HG03095 (cell line): ENCODE results near the gene CASZ1.

Experiments
- ATAC-seq: cut with Tn5 transposase; IDR thresholded peaks from one replicate; pipeline ENCODE4 v1.9.1; 2021; ENCODE audit warnings: moderate library complexity; ENCODE audit not compliant: unreplicated experiment

The CASZ1 gene

DNA sequence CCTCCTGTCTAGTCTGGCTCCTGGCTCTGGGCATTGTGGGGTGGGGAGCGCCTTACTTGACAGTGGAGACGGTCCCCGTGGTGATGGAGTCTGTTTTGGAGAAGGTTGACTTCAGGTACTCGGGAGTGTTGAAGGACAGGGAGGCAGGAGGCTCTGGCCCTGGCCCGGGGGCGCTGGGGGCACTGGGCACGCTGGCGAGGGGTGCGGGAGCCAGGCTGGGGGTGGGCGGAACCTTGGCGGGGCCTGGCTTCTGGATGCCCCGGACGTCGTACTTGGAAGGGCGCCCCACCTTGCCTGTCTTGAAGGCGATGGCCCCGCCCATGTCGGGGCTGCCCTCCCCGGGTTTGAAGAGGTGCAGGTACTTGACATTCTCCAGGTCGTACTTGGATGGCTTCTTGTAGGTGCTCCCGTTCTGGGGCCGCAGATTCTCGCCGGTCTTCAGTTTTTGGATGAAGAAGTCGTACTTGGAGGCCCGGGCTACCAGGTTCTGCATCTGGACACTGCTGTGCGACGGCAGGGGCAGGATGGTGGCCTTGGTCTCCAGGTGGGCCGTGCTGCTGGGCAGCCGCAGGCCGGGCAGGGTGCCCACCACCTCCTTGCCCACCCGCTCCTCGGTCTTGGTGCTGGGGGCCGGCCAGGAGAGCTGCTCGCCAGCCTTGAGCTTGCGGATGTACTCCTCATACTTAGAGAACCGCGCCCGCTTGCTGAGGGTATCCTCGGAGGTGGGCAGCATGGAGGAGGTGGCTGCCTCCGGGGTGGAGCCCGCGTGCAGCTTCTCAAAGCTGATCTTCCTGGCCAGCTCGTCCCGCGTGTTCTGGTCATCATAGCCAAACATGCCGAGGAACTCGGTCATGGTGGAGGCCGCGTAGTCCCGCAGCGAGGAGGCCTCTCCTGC, 136.6 kb downstream of the CASZ1 start:
- no peak for ATAC-seq

DNA sequence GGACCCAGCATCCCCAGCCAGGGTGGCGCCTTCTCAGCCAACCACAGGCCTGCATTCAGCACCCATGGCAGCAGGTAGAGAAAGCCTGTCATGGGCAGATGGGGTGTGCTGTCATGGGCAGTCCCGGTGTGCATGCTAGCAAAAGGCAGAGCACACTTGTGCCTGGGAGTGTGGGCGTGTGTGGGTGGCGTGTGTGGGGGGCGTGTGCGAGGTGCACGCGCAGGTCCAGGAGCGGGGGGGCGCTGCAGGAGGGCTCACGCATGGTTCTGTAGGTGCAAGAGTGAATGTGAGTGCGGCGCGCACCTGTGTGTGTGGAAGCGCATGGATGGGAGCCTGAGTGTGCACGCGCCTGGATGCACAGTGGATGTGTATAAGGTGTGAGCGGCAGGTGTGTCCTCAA, 137.2 kb downstream of the CASZ1 start:
- ATAC-seq, result no peak

DNA sequence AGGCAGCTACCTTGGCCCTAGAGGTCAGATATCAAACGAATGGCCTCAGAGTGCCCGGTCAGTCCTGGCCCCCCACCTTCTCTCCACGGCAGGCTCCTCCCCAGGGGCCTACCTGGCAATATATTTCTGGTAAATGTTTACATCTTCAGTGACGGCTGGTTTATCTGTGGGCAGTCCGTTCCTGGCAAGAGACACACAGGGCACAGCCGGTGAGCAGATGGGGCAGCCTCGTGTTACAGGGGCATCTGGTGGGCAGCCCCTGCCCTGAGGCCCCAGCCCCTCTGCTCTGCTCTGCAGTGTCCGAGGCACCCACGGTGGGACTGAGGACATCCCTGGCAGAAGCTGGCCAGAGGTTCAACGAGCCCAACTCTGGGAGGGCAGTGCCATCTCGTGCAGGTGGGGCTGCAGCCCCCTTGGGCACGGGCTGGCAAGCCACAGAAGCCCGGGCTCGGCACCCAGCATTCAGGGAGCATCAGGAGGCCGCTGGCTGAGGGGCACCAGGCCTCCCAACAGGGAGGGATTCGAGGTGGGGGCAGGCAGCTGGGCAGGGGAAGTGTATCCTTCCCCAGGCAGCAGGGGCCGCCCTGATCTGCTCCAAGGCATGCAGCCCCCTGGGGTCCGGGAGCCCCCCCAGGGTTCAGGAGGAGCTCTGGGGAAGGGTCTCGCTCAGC, 137.9 kb downstream of the CASZ1 start:
- no peak for ATAC-seq

DNA sequence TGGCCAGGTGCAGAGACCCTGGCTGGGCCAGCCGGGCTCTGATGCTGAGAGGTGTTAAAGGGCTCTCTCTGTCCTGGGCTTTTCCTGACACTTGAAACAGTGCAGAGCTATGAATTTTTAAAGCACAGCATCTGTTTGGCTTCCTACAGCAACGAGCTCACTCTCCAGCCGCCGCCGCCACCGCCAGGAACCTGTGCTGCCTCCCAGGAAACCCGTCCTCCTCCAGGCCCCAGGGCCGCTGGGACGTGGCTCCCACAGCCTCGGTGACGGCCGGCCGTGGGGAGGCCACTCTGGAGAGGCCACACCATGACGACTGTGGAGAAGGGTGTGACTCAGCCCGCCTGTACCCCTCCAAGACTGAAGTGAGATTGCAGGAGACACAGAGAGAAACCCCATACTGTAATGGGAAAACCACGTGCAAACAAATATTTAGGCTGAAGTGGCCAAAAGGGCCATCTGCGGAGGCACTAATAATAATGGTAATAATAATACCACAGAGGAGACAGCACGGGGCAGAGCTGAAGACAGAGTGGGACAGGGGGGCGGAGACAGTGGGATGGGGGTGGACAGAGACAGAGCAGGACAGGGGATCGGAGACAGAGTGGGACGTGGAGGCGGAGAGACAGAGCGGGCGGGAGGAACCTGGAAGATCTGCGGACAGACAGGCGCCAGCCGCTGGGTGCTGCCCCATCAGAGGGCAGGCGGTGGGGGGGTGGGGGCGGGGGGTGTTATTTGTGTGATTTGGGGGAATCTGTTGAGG, 139.2 kb downstream of the CASZ1 start:
- no peak for ATAC-seq

DNA sequence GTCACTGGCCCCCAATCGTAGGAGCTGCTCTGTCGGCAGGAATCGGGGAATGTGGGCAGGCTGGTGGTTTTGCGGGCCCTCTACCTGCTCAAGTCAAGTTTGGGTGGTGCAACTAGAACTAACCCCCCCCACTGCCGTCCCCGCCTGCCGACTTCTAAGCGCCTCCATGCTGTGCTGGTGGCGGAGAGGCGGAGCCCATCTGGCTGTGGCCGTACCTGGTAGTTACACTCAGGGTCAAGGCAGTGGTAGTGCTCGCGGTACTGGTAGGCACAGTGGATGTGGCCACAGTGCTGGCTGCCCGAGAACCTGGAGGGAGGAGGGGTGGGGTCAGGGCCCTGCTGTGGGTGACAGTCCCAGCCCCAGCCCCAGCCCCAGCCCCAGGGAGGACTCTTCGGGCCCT, 140.0 kb downstream of the CASZ1 start:
- ATAC-seq, result no peak

DNA sequence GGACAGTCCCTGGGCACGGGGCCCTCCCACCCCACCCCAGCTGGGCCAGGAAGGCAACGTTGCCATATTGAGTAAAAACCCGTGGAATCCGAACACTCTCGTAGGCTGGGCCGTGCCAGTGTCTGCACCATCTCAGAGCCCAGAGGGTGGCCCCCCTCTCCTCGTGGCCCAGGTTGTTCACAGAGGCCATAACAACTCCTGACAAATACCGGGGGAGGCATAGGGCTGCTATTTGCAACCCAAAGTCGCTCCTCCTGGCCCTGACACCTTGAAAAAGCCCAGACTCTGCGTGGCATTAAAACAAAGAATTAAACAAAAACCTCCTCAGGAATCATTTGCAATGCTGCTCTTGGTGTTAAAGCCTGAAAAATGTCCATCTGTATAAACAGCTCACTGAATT, 141.4 kb downstream of the CASZ1 start:
- no peak for ATAC-seq

DNA sequence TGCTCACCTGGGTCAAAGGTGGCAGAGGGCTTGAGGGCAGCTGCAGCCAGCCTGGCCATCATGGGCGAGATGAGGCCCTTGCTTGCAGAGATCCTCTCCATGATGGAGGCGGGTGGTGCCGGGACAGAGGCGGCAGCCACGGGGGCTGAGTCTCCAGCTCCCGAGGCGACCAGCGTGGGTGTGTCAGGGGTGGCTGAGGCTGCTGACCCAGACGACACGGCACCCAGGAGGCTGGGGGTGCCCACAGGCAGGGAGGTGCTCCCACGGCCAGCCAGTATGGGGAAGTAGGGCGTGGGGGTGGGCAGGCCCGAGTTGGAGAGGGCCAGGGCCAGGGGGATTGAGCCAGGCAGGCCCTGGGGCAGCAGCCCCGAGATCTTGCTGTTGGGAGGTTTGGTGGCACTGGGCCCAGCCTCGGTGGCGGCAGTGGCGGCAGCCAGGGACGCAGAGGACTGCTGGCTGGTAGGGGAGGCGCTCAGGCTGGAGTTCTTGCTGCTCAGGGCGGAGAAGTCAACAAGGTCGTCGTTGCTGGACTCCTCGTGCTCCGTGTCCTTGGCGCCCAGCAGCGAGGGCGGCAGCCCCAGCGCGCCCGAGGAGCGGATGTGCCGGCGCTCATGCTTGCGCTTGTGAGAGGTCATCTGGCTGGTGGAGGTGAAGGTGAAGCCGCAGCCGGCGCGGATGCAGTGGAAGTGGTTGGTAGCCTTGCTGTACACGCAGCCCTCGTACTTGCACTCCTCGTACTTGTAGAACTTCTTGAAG, 142.9 kb downstream of the CASZ1 start:
- ATAC-seq, result no peak

DNA sequence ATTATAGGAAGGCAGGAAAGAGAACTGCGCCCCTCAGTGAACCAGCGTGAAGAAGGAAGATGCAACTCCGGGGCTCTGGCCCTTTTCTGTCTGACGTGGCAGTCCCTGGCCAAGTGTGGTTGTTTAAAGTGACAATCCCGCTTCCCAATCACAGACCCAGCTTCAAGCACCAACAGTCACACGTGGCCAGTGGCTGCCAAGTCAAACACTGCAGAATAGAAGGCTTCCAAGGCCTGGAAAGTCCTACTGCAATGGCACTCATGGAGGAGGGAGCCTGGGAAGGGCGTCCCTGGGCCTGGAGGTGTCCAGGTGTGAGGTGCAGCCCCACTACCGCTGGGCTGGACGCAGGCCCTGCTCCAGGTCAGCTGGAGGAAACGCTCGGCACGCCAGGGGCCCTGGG, 143.8 kb downstream of the CASZ1 start:
- no peak for ATAC-seq

DNA sequence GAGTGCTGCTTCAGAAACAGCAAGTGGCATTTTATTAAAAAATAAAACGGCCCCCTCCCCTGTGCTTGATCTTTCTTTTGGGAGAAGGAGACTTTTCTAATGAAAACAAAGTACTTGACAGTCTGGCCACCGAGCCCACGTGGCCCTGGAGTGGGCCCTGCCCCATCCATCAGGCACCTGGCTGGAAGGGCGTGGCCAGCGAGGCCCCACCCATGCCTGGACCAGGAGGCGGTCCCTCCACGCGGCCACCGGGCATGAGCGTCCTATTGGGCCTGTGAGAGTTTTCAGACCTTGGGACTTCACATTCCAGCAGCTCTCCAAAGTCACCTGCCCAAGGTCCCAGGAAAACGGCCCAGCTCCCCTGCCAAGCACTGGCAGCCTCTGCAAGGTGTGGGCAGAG, 144.7 kb downstream of the CASZ1 start:
- ATAC-seq, result no peak

DNA sequence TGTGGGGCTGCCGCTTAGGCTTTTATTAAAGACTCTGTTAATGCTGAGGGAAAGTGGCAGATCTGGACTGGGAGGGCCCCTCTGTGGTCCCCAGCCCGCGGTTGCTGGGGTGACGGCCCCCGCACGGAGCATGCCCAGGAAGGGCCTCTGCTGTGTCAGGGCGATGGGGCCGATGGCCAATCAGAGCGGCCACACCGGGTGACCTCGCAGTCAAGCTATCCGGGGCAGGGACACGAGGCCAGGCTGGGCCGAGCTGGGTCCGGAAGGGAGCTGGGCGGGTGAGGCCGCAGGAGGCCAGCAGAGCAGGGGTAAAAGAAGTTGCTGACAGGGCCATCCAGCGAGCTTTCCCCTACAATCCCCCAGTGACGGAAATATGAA, 145.1 kb downstream of the CASZ1 start:
- no peak for ATAC-seq

DNA sequence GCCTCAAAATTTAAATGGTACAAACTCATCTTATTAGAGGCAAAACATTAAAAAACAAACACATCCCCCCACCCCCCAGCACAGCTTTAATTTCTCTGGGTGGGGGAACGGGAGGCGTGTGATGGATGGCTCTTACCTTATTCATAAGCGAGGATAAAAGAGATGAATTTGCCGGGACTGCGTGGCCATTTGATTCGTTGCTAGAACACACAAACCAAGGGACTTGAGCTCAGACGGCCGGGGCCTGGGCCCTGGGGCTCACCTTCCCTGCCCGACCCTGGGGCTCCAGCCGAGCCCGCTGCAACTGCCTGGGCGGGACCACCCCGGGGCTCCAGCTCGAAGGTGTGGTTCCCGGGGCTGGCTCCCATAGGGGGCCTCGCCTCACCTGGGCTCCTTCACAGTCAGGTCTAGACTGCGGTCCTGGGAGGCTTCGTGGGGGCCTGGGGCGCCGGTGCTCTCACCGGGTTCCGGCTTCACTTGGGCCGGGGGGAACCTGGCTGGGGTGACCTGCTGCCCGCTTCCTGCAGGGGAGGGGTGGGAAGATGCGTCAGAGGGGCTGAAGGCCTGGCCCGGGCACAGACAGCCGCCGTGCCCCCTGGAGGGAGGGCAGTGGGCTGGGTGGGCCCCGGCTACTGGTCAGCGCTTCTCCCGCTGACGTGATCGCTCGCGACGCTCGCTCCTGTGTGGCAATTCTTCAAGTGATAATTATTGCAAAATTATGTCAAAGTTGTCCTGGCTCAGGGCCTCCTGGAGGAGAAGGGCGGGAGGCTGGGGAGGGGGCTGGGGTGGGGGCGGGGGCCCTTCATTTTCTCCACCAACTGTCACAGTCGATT, 145.7 kb downstream of the CASZ1 start:
- no peak for ATAC-seq

DNA sequence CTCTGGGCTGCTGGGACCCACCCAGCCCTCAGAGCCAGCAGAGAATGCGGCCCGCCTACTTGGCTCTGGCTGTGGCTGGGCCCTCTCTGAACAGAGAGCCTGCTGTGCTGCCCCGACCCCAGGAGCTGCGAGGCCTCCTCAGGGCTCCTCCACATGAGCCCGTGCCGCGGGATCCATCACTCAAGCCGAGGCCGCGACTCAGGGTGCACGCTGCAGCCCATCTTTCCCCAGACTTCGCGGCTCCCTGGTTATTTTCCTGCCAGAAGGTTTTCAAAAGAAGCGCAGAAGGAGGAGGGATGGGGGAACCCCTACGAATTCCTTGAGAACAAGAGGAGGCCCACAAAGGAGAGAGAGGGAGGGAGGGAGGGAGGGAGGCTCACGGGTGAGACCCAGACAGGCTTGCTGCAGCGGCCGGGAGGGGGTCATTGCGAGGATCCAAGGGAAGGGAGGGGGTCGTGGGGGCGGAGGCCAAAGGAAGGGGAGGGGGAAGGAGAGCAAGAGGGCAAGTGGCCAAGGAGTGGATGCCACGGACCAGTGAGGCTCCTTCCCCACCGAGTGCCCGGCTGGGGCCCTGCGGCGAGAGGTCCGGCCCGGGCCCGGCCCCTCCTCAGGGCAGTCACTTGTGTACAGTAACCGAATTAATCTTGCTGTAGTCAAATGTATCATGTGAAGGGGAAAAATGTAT, 146.8 kb downstream of the CASZ1 start:
- no peak for ATAC-seq

DNA sequence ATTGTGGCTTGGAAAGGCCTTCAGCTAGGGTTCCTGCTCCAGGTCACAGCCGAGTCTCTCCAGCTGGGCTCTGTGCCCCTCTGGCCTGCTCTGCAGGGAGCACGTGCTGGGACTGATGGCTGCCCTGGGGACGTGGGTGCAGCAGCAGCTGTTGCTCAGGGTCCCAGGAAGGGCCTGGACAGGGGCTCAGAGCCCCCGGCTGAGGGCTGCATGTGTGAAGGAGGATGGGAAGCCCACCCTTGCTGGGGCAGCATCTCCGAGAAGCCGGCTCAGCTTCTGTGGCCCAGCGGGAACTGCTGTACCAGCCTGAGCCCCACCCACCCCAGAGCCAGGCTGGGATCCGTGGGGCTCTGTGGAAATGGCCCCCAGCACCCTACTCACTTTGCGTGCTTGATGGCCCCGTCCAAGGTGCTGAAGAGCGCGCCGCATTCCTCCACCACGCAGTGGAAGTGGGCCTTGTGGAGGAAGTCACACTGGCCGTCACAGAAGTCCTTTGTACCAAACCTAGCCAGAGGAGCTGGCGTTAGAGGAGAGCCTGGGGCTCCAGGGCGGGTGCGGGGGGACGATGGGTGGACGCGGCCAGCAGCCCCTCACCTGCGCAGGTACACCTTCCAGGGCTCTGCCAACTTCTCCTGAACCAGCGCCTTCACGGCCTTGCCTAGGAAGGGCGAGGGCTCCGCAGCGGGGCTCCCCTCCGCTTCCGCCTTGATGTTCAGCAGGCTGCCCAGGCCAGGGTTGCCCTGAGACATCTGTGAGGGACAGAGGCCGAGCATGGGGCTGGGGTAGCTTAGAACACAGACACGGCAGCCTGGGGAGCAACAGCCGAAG, 147.5 kb downstream of the CASZ1 start:
- ATAC-seq, result no peak

DNA sequence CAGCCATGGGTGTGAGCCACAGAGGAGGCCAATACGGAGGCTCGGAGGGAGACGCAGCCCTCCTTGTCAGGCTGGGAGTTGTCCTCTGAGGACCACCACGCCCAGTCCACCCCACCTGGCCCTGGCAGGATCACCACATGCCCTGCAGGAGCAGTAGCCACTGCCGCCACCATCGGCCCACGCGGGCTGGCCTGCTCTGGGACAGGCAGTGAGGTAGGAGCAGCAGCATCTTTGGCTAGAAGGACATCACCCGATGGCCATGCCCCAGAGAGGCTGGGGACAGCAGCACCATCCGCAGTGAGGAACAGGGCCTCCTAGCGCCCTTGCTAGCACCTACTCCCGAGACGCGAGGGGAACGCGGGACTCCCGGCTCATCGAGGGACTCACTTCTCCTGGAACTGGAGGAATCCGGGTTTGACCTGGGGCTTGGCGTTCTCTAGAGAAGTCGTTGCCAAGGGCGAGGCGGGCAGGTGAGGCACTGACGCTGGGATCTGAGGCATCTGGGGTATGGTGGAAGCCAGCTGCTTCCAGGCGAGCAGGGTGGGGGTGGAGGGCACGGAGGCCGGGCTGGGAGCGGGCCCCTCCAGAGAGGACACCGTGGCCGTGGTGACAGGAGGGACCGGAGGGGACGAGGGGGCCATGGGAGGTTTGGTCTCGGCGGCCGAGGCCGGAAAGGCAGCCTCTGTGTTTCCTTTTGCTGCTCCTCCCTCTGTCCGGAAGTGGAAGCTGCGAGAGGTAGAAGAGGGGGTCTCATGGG, 148.9 kb downstream of the CASZ1 start:
- ATAC-seq, result no peak

DNA sequence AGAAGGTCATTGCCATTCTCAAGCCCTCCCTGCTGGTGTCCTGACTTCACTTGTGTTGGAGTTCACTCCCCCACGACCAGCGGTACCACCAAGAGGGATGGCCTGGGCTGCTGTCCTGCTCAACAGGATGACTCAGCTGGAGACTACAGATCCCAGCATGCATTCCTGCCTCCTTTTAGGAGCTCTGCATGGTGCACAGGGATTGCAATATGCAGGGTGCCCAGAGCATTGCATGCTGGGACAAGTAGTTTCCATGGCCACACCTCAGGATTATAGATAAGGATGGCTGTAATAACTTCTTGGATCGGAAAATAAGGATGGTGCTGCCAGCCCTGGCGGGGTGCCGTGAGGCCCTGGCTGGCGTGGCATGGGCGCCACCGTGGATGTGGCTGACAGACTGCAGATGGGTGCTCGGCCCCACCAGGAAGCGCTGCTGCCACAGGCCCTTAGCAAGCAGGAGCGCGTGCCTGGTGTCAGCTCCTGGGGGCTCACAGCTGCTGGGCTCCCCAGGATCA, 150.0 kb downstream of the CASZ1 start:
- no peak for ATAC-seq

DNA sequence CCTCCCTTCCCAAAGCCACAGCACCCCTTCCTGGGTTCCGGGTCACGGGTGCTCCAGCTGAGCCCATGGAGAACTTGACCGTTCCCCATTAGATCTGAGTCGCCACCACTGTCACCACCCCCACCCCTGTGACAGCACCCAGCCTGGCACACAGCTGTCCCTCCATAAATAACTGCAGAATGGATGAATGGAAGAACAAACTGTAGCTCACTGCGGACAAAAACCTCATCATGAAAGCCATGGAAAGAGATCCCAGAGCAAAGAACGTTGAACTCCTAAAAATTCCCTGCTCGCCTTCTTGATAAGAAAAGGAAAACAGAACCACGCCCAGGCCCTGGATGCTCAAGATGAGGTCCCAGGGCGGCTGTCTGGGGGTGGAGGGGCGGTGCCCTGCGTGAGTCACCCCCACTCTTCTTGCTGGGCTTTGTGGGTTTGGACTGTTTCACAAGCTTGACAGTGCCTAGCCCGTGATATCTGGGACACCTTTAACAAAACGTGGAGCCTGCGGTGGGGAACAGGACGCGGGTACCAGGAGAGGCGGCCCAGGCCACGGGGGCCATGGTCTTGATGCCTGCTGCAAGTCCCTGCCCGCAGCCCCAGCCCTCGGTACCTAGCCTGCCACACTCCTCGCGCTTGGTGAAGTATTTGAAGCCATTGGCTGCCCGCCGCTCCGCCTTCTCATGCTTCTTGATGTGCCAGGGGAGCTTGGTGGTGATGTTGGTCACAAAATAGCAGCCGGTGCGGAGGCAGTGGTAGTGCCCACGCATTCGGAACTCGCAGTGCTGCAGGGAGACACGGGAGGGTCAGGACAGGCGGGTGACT, 151.9 kb downstream of the CASZ1 start:
- no peak for ATAC-seq
